DMS114 treated with DMSO at 0.1 percent for 48 hours (cell line): Measurements from ENCODE around the gene NUF2.
"Not testable (repeated sequence)": the region's sequence is repeated elsewhere in the genome, so short reads cannot be mapped to it uniquely, and the experiment has no call there.

Experiments
- DNase-seq: peaks from one replicate; lab custom pipeline; 2025; ENCODE audit not compliant: unreplicated experiment; lab: John Stamatoyannopoulos, UW

The NUF2 gene

GRCh38 chr1:163331116-163331515 is 9.4 kb downstream of the NUF2 start:
- DNase-seq, result no peak

- no peak for DNase-seq
Measured at GRCh38 chr1:163335216-163335615, 13.5 kb downstream of the NUF2 start.

- no peak for DNase-seq
Measured at GRCh38 chr1:163337631-163338030, 15.9 kb downstream of the NUF2 start.

- DNase-seq, result no peak
Measured at GRCh38 chr1:163346326-163346870, 24.6 kb downstream of the NUF2 start.

- DNase-seq, result no peak
Measured at GRCh38 chr1:163347106-163347505, 25.4 kb downstream of the NUF2 start.

GRCh38 chr1:163351912-163352311 is 30.2 kb downstream of the NUF2 start:
- DNase-seq, result no peak

- DNase-seq, result no peak
Measured at GRCh38 chr1:163357378-163357777, 35.6 kb downstream of the NUF2 start.

- DNase-seq, result not testable (repeated sequence)
Measured at GRCh38 chr1:163358172-163358571, 36.4 kb downstream of the NUF2 start.

- DNase-seq, result peak; percentile 35
Measured at GRCh38 chr1:163361123-163361934, 39.6 kb downstream of the NUF2 start.

- DNase-seq, result no peak
Measured at GRCh38 chr1:163365186-163365585, 43.4 kb downstream of the NUF2 start.

- no peak for DNase-seq
Measured at GRCh38 chr1:163366555-163366954, 44.8 kb downstream of the NUF2 start.

GRCh38 chr1:163367721-163368120 is 46.0 kb downstream of the NUF2 start:
- no peak for DNase-seq

- no peak for DNase-seq
Measured at GRCh38 chr1:163372576-163372975, 50.8 kb downstream of the NUF2 start.

- DNase-seq, result no peak
Measured at GRCh38 chr1:163378554-163378953, 56.8 kb downstream of the NUF2 start.

GRCh38 chr1:163379801-163380200 is 58.0 kb downstream of the NUF2 start:
- DNase-seq, result no peak

GRCh38 chr1:163381487-163382184 is 59.9 kb downstream of the NUF2 start:
- DNase-seq, result no peak

- no peak for DNase-seq
Measured at GRCh38 chr1:163382395-163382794, 60.6 kb downstream of the NUF2 start.

GRCh38 chr1:163387146-163387545 is 65.4 kb downstream of the NUF2 start:
- no peak for DNase-seq

GRCh38 chr1:163388970-163389369 is 67.2 kb downstream of the NUF2 start:
- DNase-seq, result no peak

GRCh38 chr1:163395790-163396189 is 74.0 kb downstream of the NUF2 start:
- no peak for DNase-seq

GRCh38 chr1:163397451-163398200 is 75.9 kb downstream of the NUF2 start:
- DNase-seq, result no peak
